GM12878 (cell line): ENCODE results near the gene TXNL1. TPM values are rescaled to one million over a fixed set of nuclear protein-coding genes. Genes with fewer than 3 reads are reported as not detected.

Experiments
- ATAC-seq: fragments of 200-7000 bp; cut with Tn5 transposase; 3 replicates; pipeline ENCODE4 v1.9.1; 2020; ENCODE audit warnings: mild to moderate bottlenecking, moderate library complexity
- BruUV-seq: library from RNA; stranded (reverse); fragments of 400-500 nt; replicated peaks from 2 replicates; lab custom pipeline; 2021; lab: Mats Ljungman, UMichigan
- CTCF ChIA-PET: fragments of 300-600 bp; sonication (Branson Sonifier 250); formaldehyde crosslinking; extraction: SDS; loops from one replicate; lab custom pipeline; 2021; ENCODE audit warnings: inconsistent platforms; lab: Yijun Ruan, JAX
- POLR2A ChIA-PET: fragments of 350-600 bp; formaldehyde crosslinking; extraction: SDS; loops from one replicate; lab custom pipeline; 2021; ENCODE audit warnings: inconsistent platforms; lab: Charles Lee
- RAD21 ChIA-PET: fragments of 300-600 bp; sonication (Branson Sonifier 250); formaldehyde crosslinking; loops from one replicate; lab custom pipeline; 2023; ENCODE audit warnings: antibody characterized with exemption; ENCODE audit not compliant: unreplicated experiment; lab: Charles Lee
- SMC1A ChIA-PET: fragments of 300-600 bp; sonication (Branson Sonifier 250); formaldehyde crosslinking; loops from one replicate; lab custom pipeline; 2023; ENCODE audit not compliant: unreplicated experiment, uncharacterized antibody; lab: Charles Lee
- DNase-seq: peaks from one replicate; pipeline ENCODE4 v3.0.0-alpha.2; 2011; ENCODE audit warnings: low read depth, low spot score
- FAIRE-seq: peaks from 3 replicates; lab custom pipeline; 2011; peaks lifted over from hg19 to GRCh38; lab: Jason Lieb, UNC
- H2AFZ ChIP-seq: 2 replicates; pipeline ENCODE4 v1.6.0; 2011; ENCODE audit warnings: low read depth, low read length, control low read depth; ENCODE audit not compliant: control insufficient read depth
- H3K27ac ChIP-seq: 2 replicates; pipeline ENCODE4 v1.5.1; 2011; ENCODE audit warnings: control low read depth; ENCODE audit not compliant: control insufficient read depth, insufficient read depth
- H3K27me3 ChIP-seq, 2 experiments: replicated peaks in 1 of 2; 2 replicates each; pipeline versions ENCODE4 v1.6.0 to v1.6.1; 2011; ENCODE audit warnings: low read length in 1 of 2; ENCODE audit not compliant: control insufficient read depth in 2 of 2, insufficient read depth in 2 of 2
- H3K36me3 ChIP-seq, 2 experiments: 2 replicates each; pipeline ENCODE4 v1.5.1; 2011; ENCODE audit warnings: low read length in 1 of 2; ENCODE audit not compliant: control insufficient read depth in 2 of 2, insufficient read depth in 2 of 2
- H3K4me1 ChIP-seq: 2 replicates; pipeline ENCODE4 v1.6.1; 2011; ENCODE audit warnings: mild to moderate bottlenecking, low read length, moderate library complexity, mixed read lengths; ENCODE audit not compliant: control insufficient read depth, insufficient read depth
- H3K4me2 ChIP-seq: 2 replicates; pipeline ENCODE4 v1.6.0; 2011; ENCODE audit warnings: control low read depth; ENCODE audit not compliant: control insufficient read depth, insufficient read depth
- H3K4me3 ChIP-seq: fragments of 200-600 bp; sonication (generic); 2 replicates; pipeline ENCODE4 v1.5.1; 2016
- H3K79me2 ChIP-seq: 2 replicates; pipeline ENCODE4 v1.6.0; 2011; ENCODE audit warnings: low read length; ENCODE audit not compliant: control insufficient read depth, insufficient read depth
- H3K9ac ChIP-seq: 2 replicates; pipeline ENCODE4 v1.8.0; 2011; ENCODE audit warnings: low read length, control low read depth, mixed read lengths; ENCODE audit not compliant: control insufficient read depth, insufficient read depth
- H3K9me3 ChIP-seq: replicated peaks from 3 replicates; pipeline ENCODE4 v1.5.1; 2011; ENCODE audit warnings: mild to moderate bottlenecking, low read length; ENCODE audit not compliant: control insufficient read depth, insufficient read depth
- H4K20me1 ChIP-seq: 2 replicates; pipeline ENCODE4 v1.6.0; 2011; ENCODE audit not compliant: control insufficient read depth, insufficient read depth
- ATF3 ChIP-seq: IDR thresholded peaks from 2 replicates; pipeline ENCODE4 v1.6.1; 2011; ENCODE audit warnings: low read depth, mild to moderate bottlenecking, low read length, moderate library complexity, borderline replicate concordance; ENCODE audit errors: extremely low read depth
- E2F4 ChIP-seq: IDR thresholded peaks from 2 replicates; pipeline ENCODE4 v1.6.1; 2012; ENCODE audit warnings: low read depth, low read length, improper control_type of control experiment
- JUNB ChIP-seq: IDR thresholded peaks from 2 replicates; pipeline ENCODE4 v1.6.1; 2016; ENCODE audit warnings: antibody characterized with exemption, mild to moderate bottlenecking
- LARP7 ChIP-seq: fragments of 450-650 bp; IDR thresholded peaks from 2 replicates; pipeline ENCODE4 v1.6.1; 2017; ENCODE audit warnings: mild to moderate bottlenecking
- RCOR1 ChIP-seq: conservative IDR thresholded peaks from 2 replicates; pipeline ENCODE4 v1.6.1; 2012; ENCODE audit warnings: low read depth, low read length, improper control_type of control experiment
- REST ChIP-seq: IDR thresholded peaks from 2 replicates; pipeline ENCODE4 v1.6.1; 2012; ENCODE audit warnings: mild to moderate bottlenecking, low read depth, low read length
- TCF3 ChIP-seq: IDR thresholded peaks from 2 replicates; pipeline ENCODE4 v1.6.1; 2012; ENCODE audit warnings: low read depth, mild to moderate bottlenecking, low read length, borderline replicate concordance; ENCODE audit not compliant: insufficient read depth
- USF2 ChIP-seq: IDR thresholded peaks from 2 replicates; pipeline ENCODE4 v1.6.1; 2011; ENCODE audit warnings: low read depth, low read length, improper control_type of control experiment, borderline replicate concordance
- ZZZ3 ChIP-seq: IDR thresholded peaks from 2 replicates; pipeline ENCODE4 v1.6.1; 2011; ENCODE audit warnings: low read depth; ENCODE audit not compliant: control insufficient read depth, insufficient read length
- WGBS: methylation state at CpG from one replicate; pipeline ENCODE4 v1.1.6; 2016; ENCODE audit warnings: low lambda C conversion rate; ENCODE audit not compliant: insufficient replicate concordance, insufficient coverage; ENCODE audit errors: missing lambda C conversion rate; 5-methylcytosine and 5-hydroxymethylcytosine counted together
- in situ Hi-C: fragments of 300-500 bp; cut with MboI; formaldehyde crosslinking; loops from 9 replicates; pipeline ENCODE4 v1.14.3; 2018; ENCODE audit warnings: mixed read lengths
- intact Hi-C: fragments of 100-400 bp; cut with micrococcal nuclease; formaldehyde crosslinking; loops from one replicate; pipeline ENCODE4 v1.14.2; 2022; ENCODE audit not compliant: unreplicated experiment
- polyA plus RNA-seq, 11 experiments: library from polyadenylated mRNA; depleted of rRNA in 4 of 11; unstranded in 6 of 11; stranded (reverse) in 5 of 11; fragments of >200 nt; fragmentation: Nextera tagmentation in 4 of 11; fragmentation: Illumina TruSeq in 1 of 11; extraction: Ambion mirVana in 4 of 11; extraction: Trizol in 1 of 11; gene quantifications; 1 replicate in 1 of 11; 2 replicates in 10 of 11; pipeline versions ENCODE4 v1.2.1 to v1.2.3, GENCODE V29; 2011 to 2016; ENCODE audit warnings: inconsistent platforms in 2 of 11, missing spikeins in 2 of 11, low read depth in 1 of 11
- total RNA-seq, 4 experiments: library from RNA; depleted of rRNA in 3 of 4; stranded (reverse); fragments of >200 nt in 3 of 4; fragmentation: Illumina TruSeq in 1 of 4; extraction: Trizol in 1 of 4; gene quantifications; 2 replicates each; pipeline versions ENCODE4 v1.2.1 to v1.2.3, GENCODE V29; 2013 to 2021

The TXNL1 gene
- total and polyA plus RNA-seq, 10 of the 15 experiments (the other 5 are each of a cell fraction or from before 2014, with no cell fraction given), result 30.9 to 124 (median 71.2) TPM

GRCh38 chr18:56570978-56571377, 67.4 kb downstream of the TXNL1 start (continued):
- no peak for TF ChIP-seq ZZZ3

GRCh38 chr18:56569416-56569815, 69.0 kb downstream of the TXNL1 start:
- POLR2A ChIA-PET, result no interaction called here
- no peaks in the 10 kb centered on the region for H3K9me3 ChIP-seq
- H3K27ac ChIP-seq, result no peak overlapping the region
- TF ChIP-seq LARP7 (no peak), ATF3 (no peak), E2F4 (no peak), TCF3 (no peak), RCOR1 (no peak), USF2 (no peak), REST (no peak), JUNB (no peak)
- no peak overlapping the region for H2AFZ ChIP-seq
- in situ Hi-C loops, result no loop called here
- CTCF ChIA-PET, result interaction anchor here (0.7 to 2.3 kb wide), 5 partner anchors 9 to 1301 kb away, joined by 3 to 5 read pairs (median 4); no protein-coding TSS in a partner anchor
- H3K4me1 ChIP-seq, result no peaks in the 10 kb centered on the region
- no TSS peak for BruUV-seq
- H3K36me3 ChIP-seq, result no peaks in the 10 kb centered on the region
- no peak overlapping the region for H3K9ac ChIP-seq
- SMC1A ChIA-PET, result interaction anchor here (0.7 to 2.2 kb wide), 11 partner anchors 8 to 1335 kb away, joined by 3 to 7 read pairs (median 3); no protein-coding TSS in a partner anchor
- 50% methylated on average over 1 of the region's 1 CpG for WGBS
- no peaks in the 10 kb centered on the region for H3K79me2 ChIP-seq
- DNase-seq (no peak), FAIRE-seq (no peak), ATAC-seq (no peak)
- intact Hi-C loops, result loop anchor here (10.0 kb wide), 1 partner anchor 75 kb away; no protein-coding TSS in a partner anchor
- H4K20me1 ChIP-seq, result no peaks in the 10 kb centered on the region
- no peak overlapping the region for H3K4me2 ChIP-seq
- H3K4me3 ChIP-seq, result no peak overlapping the region
- H3K27me3 ChIP-seq, result no peaks in the 10 kb centered on the region
- RAD21 ChIA-PET, result interaction anchor here (0.9 to 1.0 kb wide), 2 partner anchors 12 to 1335 kb away, joined by 3 read pairs; no protein-coding TSS in a partner anchor
